ENCODE results near the gene SRC.

SRC gene

DNA sequence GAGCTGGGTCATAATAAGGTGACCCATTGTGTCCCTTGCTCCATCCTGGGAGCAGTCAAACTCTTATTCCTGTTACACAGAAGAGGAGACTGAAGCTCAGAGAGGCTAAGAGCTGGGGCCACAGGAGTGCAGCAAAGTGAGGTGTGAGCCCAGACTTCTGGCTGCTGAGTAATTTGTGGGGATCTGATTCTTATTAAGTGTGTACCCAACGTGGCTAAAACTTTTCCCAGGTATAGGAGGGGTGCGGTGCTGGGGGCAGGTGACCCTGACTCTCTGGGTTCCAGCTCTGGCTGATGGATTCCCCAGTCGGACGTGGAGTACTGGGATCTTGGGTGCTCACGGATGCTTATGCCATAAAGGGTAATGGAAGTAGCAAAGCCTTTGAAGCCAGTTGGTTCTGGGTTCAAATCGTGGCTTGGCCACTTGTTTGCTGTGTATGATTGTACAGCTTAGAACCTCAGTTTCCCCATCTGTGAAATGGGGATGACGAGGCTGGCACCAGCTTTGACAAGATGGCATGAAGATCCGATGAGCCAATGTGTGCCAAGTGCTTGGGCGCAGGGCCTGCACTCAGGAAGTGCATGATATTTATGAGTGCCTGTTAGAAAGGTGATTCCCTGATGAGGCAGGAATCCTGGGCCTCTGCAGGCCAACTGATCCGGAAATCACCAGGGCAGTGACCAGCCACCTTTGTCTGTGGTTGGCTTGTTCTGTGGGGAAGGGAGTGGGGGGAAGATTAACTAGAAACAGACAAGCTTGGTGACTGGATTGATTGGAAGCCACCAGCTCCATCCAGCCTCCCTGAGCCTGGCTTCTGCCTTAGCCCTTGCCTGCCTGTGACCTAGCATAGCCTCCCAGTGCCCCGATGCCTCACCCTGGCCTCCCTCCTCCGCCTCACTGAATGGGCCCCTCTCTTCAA lies 6.0 kb downstream of the SRC start:
- no peak for DNase-seq

DNA sequence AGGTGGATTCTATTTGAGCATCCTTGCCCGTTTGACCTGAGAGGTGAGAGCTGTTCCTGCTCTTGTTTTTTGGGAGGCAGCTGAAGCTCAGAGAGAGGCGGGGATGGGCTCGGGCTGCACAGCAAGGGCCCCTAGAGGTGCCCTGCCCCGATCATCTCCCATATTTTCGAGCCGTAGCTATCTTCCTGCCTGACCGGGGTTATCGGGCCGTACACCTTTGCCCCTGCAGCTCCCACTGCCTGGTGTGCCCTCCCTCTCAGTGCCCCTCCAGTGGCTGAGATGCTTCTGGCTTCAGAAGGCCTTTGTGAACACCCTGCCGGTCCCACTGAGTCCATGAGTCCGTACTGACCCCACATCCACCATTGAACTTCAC lies 6.7 kb downstream of the SRC start:
- no peak for DNase-seq

DNA sequence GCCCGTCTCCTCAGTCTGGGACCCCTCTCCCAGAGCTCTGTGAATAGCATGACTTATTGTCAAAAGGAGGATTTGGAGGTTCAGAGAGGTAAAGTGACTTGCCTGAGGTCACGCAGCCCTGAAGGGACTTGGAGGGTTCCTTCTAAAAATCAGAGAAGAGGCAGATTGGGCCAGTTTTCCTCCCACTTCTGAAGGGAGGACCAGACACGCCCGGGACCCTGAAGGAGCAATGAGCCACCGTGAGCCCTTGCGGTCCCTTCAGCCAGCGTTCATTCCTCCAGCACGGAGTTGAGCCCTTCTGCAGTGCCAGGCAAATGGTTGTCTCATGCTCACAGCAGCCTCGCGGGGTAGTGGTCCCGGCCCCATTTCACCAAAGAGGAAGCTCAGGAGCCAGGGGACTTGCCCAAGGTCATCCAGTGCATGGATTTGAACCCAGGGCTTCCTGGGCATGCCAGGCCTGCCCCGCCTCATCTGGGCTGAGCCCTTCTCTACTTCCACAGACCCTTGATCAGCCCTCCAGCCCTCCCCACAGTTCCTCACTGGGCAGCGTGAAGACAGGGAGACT lies 7.4 kb downstream of the SRC start:
- no peak for DNase-seq

DNA sequence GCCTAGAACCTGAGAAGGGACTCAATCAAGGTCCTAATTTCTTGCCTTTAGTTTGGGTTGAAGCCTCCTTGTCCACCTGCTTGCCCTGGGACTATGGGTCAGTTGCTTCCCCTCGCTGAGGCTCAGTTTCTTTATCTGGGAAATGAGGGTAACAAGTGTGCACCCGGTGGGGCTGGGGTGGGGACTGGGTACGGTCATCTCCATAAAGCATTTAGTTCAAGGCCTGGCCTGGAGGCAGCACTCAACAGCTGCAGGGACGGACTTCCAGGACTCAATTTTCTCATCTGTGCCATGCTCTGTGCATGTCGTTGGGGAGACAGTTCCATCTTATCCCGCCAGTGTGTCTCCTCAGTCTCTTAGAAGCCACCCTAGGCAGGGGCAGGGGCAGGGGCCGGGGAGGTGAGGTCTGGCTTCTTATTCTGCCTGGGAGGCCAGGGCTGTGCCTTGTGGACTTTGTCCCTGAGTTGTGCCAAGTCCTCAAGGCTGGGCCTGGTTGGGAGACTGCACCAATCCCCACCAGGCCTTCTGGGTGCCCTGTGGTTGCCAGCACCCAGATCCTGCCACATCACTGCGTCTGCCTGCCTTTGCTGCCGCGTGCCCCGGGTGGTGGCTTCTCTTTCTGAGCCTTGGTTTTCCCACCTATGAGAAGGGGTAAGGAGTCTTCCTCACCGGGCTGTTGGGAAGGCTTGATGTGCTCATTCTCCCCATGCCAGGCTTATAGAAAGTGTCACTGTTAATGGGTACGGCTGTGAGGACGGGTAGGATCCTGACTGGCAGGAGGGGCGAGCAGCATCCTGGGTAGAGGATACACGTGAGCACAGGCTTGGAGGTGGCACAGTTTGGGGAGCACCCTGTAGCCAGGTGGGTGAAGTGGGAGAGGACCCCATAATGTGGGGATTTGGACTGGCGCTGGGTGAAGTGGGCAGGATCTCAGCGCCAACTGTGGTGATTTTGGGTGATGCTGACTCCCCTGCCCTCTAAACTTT lies 8.6 kb downstream of the SRC start:
- DNase-seq, result no peak

DNA sequence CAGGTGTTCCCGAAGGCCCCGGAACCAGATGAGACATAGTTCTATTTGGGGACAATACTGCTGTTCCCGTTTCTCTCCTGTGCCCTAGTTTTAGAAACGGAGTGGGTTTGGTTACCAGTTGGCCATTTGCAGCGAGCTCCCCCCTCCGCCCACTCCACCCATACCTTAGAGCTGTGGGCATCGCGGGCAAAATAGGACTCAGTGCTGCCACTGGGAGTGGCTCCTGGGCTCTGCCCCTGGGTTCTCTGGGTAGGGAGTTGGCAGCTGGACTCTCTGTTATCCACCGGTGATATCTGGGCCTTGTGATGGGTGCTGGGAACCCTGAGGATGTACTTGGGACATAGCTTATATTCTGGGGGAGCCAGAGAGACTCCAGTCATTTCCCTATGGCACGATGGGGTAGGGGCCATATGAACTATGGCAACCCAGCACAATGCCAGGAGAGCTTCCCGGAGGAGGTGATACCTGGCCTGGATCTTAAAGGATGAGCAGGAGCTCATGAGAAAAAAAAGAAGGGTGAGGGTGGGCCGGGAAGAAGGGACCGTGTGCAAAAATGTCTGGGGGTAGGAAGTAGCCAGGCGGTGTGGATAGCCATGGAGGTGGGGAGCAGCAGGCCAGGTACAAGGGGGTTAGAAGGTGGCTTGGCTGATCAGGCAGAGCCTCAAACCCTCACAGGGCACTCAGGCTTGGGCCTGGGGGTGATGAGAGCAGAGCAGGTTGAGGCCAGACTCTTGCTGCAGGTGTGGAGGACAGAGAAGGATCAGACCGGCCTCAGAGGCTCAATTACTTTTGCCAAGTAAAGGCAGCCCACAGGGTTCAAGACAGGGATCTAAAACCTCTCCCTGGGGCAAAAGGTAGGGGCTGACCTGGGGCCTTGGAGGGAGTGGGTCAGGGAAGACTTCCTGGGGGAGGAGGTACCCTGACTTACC lies 9.6 kb downstream of the SRC start:
- no peak for DNase-seq

DNA sequence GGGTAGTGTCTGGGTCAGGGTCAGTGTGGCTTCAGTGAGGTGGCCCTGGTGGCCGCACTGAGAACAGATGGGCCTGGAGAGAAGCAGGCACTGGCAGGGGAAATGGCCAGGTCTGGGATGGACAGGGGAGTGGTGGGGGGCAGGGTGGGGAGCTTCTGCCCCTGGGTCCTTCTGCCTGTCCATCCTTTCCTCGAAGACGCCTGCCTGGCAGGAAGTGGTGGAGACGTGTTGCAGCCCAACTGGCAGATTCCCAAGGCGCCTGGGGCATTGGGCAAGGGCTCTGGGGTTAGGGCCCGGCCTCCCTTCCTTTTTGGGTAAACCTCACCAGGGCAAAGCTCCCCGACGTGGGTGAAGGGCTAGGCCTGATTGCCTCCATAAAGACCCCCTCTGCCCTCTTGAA lies 10.4 kb downstream of the SRC start:
- DNase-seq, result peak; percentile 76

DNA sequence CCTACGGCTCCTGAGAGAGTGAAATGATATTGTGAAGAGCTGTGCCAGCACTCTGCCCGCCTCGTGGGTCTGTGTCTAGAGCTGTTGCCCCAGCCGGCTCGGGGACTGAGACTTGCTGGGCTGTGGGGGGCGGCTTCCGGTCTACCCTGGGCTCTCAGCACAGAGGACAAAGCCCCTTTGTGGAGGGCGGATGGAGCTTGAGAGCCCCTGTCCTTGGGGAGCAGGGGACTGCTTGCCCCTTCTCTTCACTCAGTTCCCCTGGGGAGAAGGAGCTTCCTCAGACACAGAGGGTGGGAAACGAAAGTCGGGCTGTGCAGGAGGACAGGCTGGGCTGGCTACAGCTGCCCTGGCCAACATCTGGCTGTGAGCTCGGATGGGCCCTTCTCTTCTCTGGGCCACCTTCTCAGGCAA lies 11.0 kb downstream of the SRC start:
- DNase-seq, result no peak

DNA sequence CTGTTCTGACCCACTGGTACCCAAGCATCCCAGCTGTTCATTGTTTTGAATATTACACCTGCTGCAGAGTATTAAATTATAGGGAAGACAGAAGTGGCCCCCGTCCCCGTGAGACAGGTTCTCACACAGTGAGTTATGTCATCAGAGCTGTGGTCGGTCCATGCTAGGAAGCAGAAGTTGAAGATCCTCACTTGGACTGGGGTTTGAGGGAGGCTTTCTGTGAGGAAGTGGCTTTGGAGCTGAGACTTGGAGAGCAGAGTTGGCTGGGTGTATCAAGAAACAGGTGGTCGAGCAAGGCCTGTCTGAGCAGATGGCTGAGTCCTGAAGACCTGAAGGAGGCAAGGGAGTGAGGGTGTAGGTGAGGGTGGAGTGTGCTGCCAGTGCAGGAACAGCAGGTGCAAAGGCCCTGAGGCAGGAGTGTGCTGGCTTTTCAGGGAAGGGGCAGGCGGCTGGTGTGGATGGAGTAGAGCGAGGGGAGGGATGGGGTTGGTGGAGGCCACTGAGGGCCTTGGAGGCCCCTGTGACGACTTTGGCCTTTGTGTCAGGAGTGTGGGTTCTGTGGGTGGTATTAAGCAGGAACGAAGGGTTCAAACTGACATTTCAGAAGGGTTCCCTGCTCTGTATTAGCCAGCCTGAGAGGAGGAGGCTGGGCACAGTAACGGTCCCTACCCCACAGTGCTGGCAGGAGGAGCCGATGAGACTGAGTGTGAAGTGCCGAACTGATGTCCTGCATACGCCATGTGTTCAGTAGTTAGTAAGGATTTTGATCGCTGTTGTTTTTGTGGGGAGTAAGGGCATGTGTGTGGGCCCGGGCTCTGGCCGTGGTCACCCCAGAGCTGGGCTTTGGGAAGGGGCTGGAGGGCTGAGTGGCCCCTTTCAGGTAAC lies 11.8 kb downstream of the SRC start:
- DNase-seq, result peak; percentile 88

DNA sequence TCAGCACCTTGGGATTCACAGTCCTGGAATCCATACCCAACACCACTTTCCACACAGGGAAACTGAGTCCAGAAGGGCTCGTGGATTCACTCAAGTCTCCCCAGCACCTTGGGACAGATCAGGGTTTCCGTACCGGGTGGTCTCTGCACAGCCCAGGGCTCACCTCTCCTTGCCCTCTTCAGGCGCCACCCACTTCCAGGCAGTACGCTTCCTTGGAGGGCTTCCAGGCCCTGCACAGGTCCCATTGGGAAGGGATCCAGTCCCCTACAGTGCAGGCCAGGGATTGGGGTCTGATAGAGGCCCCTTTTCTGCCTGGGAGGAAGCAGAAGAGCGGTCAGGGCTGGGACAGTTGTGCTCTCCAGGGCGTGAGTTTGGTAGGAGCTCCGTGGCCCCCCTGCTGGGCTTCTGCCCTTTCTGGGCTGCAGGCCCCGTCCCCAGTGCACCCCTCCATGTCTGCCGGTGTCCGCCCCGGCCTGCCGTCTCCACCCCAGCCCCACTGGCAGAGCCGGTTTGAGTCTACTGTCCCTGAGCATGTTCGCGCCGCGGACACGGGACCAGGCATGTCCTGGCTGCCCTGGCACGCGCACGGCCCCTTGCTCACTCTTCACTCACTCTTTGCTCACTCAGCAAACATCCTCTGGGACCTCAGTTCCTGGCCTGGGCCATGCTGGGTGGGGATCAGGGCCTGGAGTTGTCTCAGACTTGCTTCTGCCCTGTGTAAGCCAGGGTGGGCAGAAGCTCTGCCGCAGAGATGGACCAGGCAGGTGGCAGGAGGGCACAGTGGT lies 12.6 kb downstream of the SRC start:
- no peak for DNase-seq

DNA sequence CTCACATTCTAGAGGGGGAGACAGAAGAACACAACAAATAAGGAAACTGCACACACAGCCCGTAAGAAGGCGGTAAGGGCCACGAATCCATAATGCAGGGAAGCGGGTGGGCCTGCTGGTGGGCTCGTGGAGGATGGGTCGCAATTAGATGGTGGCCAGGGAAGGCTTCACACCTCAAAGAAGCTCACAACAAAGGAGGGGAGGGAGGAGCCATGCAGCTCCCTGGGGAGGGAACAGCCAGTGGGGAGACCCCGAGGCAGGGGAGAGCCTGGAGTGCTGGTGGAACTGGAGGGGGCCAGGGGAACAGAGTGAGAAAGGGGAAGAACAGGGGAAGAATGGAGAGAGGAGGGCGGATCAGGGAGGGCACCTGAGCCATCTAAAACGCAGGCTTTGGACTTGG lies 13.4 kb downstream of the SRC start:
- DNase-seq, result no peak

DNA sequence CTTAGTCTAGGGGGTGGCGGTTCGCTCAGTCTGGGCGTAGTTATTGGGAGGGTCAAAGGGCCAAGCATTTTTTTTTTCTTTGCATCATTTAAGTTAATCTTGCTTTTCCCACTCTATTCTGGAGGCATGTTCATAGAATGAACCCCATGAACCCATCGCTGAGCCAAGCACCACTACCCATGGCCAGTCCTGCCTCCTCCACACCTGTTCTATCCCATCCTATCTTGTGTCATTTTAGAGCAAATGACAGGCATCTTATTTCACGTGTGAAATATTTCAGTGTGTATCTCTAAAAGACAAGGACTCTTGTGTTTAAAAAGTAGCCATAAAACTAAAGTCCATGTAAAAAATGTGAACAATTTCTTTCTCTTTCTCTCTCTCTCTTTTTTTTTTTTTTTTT lies 13.9 kb downstream of the SRC start:
- DNase-seq, result no peak

DNA sequence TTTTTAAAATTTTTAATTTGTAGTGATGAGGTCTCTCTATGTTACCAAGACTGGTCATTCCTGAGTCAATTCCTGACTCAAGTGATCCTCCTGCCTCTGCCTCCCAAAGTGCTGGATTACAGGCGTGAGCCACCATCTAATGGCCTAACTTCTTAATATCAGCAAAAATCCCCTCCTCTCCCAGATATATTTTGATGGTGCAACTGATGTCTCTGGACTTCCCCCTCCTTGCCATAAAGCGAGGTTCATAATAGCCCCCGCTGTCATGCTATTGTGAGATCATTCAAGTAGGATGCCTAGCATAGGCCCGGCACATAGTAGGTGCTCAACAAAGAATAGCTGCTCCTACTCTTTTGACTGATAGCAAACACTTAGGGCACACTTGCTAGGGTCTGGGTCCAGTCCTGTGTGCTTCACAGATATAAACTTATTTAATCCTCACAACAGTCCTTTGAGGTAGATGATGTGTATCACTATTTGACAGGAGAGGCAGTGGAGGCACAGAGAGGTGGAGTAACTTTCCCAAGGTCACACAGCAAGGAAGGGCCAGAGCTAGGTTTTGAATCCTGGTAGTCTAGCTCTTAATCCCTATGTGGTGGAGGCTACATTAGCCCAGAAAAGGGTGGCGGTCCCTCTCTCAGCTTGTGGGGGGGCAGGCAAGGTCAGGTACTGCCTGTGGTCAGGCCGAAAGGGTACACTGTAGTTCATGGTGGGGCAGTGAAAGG lies 14.6 kb downstream of the SRC start:
- no peak for DNase-seq

DNA sequence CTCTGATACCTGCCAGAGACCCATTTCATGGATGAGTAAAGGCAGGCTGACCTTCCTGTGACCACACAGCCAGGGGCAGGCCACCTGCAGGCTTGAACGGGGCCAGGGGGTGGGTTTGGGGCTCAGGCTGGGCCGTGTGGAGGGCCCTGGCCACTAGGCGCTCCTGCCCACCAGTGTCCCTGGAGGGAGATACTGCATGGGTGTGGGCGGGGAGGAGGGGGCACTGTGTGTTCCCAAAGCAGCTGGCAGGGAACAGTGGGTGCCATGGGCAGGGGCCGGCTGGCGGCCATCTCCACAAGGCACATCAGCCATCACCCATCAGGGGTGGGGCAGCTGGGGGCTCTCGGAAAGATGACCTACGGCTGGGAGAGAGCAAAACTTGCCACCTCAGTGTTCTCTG lies 15.4 kb downstream of the SRC start:
- no peak for DNase-seq

DNA sequence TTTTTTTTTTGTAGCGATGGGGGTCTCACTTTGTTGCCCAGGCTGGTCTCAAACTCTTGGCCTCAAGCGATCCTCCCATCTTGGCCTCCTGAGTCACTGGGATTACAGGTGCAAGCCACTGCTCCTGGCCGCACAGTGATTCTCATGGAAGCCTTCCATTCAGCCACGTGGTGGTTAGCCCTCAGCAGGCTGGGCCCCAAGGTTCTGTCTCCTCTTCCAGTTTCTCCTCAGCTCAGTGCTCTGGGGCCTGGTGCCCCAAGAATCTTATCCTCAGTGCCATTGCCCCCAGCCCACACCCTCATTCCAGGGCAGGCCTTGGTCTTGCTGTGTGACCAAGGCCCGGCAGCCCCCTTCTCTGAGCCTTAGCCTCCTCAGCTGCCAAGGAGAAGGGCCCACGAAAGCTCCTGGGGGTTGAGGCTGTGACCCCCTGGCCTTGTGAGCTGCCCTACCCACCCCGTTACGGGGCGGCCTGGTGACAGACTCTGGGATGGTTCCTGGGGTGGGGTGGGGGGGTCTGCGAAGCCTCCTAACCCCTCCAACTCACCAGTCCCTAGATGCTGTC lies 16.4 kb downstream of the SRC start:
- DNase-seq, result no peak

DNA sequence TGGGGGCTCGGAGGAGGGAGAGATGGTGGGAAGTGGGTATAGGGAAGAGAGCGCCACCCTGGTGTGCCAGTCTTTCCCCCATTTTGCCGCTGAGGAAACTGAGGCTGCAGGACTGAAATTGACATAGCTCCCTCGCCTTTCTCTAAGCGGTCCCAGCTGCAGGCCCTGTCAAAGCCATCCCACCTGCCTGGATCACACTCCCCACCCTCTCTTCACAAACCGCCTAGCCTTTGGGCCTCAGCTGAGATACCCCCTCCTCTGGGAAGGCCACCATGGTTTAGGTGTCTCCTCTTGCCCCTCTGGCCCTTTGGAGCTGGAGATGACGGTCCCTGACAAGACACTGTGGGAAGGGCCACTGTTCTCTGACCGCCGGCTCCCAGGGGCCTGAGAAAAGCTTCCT lies 16.9 kb downstream of the SRC start:
- no peak for DNase-seq

DNA sequence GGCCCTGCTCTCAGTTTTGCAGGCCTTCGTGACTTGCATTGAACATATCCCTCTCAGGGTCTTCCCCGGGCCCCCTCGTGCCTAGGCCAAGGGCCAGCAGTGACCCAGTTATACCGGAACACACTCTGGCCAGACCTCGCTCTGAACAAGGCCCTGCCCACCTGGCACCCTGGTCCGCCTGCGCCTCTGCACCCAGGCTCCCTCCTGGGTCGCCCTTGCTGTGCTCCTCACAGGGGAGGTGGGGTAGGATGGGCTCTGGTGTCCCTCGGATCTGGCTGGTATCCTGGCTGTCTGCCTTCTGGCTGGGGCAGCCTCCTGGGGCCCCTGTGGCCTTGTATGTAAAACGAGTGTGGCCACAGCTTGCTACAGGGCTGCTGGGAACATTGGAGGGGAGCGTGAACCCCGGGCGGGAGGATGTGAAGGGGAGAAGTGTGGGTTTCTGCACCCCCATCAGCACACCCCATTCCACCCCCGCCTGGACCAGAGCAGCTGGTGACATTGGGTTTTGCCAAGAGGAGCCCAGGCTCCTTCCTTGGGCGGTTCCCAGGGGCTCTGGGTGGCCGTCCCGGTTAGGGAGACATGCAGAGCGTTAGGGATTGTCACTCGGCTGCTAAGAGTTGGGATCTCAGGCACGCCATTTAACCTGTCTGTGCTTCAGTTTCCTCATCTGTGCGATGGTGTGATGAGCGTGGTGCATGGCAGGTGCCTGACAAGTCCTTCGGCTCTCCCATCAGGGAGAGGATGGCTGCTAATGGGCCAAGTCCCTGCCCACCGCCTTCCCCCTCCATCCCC lies 17.5 kb downstream of the SRC start:
- DNase-seq, result no peak

DNA sequence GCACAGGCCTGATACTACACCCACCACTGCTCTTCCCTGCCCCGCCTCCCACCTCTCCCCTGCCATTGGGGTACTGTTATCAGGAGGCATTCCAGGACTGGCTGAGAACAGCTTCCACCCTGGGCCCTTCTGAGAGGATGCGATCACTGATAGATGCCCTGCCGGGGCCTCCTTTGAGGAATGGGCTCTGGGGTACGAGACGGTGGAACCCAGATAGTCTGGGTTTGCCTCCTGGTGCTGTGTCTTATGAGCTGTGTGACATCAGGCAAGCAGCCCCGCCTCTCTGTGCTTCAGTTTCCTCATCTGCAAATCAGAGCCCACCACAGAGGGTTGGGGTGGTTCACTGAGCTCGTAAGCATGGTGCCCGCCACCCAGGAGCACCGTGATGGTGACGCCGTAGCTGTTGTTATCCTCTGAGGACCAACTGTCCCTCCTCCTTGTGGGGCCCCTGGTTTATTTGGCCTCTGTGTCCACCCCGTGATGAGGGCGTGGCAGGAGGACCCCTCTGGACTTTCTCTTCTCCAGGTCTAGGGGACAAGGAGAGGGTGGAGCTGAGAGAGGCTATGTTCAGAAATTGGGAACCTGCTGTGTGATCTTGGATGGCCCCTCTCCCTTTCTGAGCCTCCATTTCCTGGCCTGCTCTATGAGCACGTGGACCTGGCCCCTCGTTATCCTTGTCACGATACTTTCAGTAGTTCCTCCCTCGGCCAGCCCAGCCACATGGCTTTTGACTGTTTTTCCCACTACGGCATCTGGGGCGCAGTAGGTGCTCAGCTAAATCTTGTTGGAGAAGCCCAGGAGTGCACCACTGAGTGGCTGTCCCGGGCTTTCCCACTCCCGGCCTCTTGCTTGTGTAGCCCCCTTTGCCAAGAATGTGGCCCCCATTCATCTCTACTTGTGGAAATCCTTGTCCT lies 18.3 kb downstream of the SRC start:
- no peak for DNase-seq

DNA sequence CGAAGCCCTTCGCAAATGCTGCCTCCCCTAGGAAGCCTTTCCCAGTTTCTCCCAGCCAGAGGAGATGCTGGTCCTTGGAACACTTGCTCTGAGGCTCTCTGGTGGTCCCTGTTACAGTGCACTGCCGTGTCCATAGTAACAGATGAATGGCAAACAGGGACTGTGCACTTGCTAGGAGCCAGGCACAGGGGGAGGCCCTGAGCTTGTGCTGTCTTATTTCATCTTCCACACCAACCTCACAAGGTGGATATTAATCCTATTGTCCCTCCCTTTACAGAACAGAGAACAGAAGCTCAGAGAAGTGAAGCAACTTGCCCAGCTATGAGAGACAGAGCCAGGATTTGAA lies 19.0 kb downstream of the SRC start:
- DNase-seq, result no peak

All from hematopoietic multipotent progenitor cell treated with erythropoietin and hydrocortisone succinate and interleukin-3 and kit ligand, for 4 days (in vitro differentiated cells).